SK-N-MC (cell line): ENCODE measurements around the gene GORASP1.

Experiments used
- EZH2 ChIP-seq: fragments of 200-600 bp; sonication (generic); IDR thresholded peaks from one replicate; pipeline ENCODE4 v1.6.1; 2017; ENCODE audit warnings: antibody characterized with exemption
- FOXP2 ChIP-seq: optimal IDR thresholded peaks from 2 replicates; pipeline ENCODE3; 2011; ENCODE audit warnings: mild to moderate bottlenecking, moderate library complexity; ENCODE audit not compliant: insufficient read depth; ENCODE audit errors: extremely low read length, control extremely low read depth
- POLR2AphosphoS5 ChIP-seq: IDR thresholded peaks from 2 replicates; pipeline ENCODE4 v1.6.1; 2012; ENCODE audit warnings: mild to moderate bottlenecking, low read depth, low read length, borderline replicate concordance

GRCh38 chr3:39053696-39054095, 53.7 kb downstream of the GORASP1 start:
- TF ChIP-seq POLR2AphosphoS5: no peak
- TF ChIP-seq EZH2: no peak
- no peak for TF ChIP-seq FOXP2
